Eye (tissue), 1 donor: ENCODE measurements around the gene KANSL3.

Experiments used
- DNase-seq: peaks from one replicate; pipeline ENCODE4 v3.0.0-alpha.2; 2015

KANSL3 gene

GRCh38 chr2:96651793-96652192 is 13.7 kb upstream of the KANSL3 start:
- DNase-seq, result no peak

- no peak for DNase-seq
Measured at GRCh38 chr2:96649342-96649741, 11.2 kb upstream of the KANSL3 start.

GRCh38 chr2:96648306-96648930 is 10.3 kb upstream of the KANSL3 start:
- DNase-seq, result no peak

- DNase-seq, result no peak
Measured at GRCh38 chr2:96647681-96648080, 9.6 kb upstream of the KANSL3 start.

GRCh38 chr2:96642564-96643360 is 4.7 kb upstream of the KANSL3 start, which contains the start of gene FER1L5:
TSS of gene FER1L5 (plus strand) at chr2:96642764. CDS start at chr2:96642837, 73 bp downstream.
- peak; percentile 80 for DNase-seq

GRCh38 chr2:96637385-96638143 is 548 bp downstream of the KANSL3 start:
- peak; percentile 91 for DNase-seq

- peak; percentile 9 for DNase-seq
Measured at GRCh38 chr2:96636551-96637171, 1.5 kb downstream of the KANSL3 start.

GRCh38 chr2:96633641-96634040 is 4.5 kb downstream of the KANSL3 start:
- DNase-seq, result no peak

GRCh38 chr2:96631804-96632435 is 6.2 kb downstream of the KANSL3 start:
- no peak for DNase-seq

GRCh38 chr2:96626553-96626942 is 11.6 kb downstream of the KANSL3 start:
- DNase-seq, result no peak

GRCh38 chr2:96625571-96626552 is 12.2 kb downstream of the KANSL3 start:
- DNase-seq, result peak; percentile 18

- DNase-seq, result no peak
Measured at GRCh38 chr2:96623116-96623515, 15.0 kb downstream of the KANSL3 start.

- no peak for DNase-seq
Measured at GRCh38 chr2:96622544-96622943, 15.6 kb downstream of the KANSL3 start.

GRCh38 chr2:96618596-96619283 is 19.4 kb downstream of the KANSL3 start:
- DNase-seq, result no peak

- no peak for DNase-seq
Measured at GRCh38 chr2:96617012-96617411, 21.1 kb downstream of the KANSL3 start.

GRCh38 chr2:96616535-96616934 is 21.6 kb downstream of the KANSL3 start:
- DNase-seq, result no peak

- no peak for DNase-seq
Measured at GRCh38 chr2:96616128-96616527, 22.0 kb downstream of the KANSL3 start.

GRCh38 chr2:96608469-96609455 is 29.4 kb downstream of the KANSL3 start:
- no peak for DNase-seq

GRCh38 chr2:96604104-96604503 is 34.0 kb downstream of the KANSL3 start:
- DNase-seq, result no peak
